GM18519 (cell line): ENCODE results near the gene S100A7A.
"Not testable (repeated sequence)": the region's sequence is repeated elsewhere in the genome, so short reads cannot be mapped to it uniquely, and the experiment has no call there.

Experiments used
- ATAC-seq: cut with Tn5 transposase; IDR thresholded peaks from one replicate; pipeline ENCODE4 v1.9.1; 2021; ENCODE audit warnings: mild to moderate bottlenecking, moderate library complexity; ENCODE audit not compliant: unreplicated experiment, low FRiP score

Gene S100A7A

DNA sequence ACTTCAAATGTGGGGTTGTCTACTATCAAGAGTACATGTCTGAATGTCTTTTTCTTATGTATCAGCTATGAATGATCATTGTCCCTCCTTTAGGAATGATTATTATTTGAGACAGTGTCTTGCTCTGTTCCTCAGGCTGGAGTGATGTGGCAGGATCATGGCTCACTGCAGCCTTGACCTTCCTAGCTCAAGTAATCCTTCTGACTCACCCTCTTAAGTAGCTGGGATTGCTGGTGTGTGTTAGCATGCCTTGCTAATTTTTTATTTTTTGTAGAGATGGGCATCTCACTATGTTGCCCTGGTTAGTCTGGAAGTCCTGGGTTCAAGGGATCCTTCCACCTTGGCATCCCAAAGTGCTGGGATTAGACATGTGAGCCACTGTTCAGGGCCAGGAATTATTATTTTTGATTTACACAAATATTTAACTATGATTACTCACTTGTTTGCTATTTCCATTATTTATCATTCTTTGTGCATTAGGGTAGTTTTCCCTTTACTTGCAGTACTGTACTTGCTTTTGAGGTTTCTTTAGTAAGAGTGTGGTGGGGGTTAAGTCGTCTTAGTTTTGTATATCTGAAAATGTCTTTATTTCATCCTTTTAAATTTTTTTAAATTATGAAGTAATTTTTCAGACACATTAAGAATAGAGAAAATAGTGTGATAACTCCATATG is 31.3 kb downstream of the S100A7A start:
- ATAC-seq = no peak

DNA sequence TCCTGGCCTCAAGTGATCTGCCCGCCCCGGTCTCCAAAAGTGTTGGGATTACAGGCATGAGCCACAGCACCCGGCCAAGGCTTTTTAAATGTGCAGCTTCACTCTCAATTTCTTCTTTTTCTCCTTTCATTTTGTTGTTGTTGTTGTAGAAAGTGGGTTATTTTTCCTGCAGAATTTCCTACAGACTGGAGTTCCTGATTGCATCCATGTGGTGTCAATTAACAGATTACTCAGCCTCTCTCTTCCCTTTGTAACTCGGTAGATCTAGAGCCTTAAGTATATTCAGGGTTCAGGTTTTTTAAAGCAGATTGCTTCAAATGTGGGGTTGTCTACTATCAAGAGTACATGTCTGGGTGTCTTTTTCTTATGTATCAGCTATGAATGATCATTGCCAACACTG is 32.5 kb downstream of the S100A7A start:
- ATAC-seq = not testable (repeated sequence)

DNA sequence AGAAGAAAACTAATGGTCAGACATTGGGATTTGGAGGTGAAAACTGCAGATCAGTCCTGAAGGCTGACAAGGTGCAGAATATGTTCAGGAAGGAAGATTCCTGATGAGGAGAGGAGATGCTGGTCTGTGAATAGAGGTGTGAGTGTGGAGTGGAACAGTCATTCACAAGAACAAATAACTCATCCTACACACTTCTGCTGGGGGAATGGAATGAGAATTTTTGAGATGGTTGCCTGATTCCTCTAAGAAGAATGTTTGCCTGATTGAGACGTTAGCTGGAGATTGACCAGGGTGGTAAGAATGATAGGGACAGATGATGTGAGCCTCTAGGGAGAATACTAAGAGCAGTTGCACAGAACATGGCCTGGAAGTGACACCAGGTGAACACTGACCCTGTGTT is 40.1 kb downstream of the S100A7A start:
- no peak for ATAC-seq

DNA sequence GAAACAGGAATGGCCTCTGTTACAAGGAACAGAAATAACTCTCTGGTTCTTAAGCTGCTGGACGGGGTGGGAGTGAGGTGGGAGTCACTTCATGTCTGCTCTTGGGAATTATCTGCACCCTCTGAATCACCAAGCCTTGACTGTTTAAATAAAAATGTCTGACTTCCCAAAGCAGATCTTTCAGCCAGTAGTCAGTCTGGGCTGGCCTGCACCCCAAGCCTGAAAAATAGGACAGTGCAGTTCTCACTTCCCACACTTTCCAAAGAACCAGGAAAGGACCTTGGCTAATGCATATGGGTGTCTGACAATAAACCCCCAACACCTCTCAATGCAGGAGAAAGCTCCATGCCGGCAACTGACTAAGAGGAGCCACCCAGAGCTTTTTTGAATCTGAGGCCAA is 43.3 kb downstream of the S100A7A start:
- ATAC-seq = no peak

DNA sequence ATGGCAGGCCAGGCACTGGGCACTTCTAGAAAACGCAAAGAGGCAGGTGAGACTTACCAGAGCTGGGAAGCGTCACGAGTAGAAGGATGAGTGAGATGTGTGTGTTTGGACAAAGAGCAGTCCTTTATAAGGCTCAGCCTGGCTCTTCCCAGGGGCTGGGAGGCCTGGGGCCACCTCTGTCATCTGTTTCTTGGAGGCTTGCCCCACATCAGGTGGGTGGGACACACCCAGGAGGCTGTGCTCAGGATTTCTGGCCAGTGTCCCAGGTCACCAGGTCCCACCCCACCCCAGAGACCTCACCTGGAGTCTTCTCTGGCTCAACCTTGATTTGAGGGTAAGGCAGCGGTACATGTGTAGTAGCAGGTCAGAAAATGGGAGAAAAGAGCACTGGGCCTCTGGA is 44.2 kb downstream of the S100A7A start, which contains the start of gene S100A7:
Gene S100A7, minus strand, starts transcription at position 101 of the 400 bp plus-strand sequence. CDS start 1,638 bp downstream, outside the sequence.
- no peak for ATAC-seq

DNA sequence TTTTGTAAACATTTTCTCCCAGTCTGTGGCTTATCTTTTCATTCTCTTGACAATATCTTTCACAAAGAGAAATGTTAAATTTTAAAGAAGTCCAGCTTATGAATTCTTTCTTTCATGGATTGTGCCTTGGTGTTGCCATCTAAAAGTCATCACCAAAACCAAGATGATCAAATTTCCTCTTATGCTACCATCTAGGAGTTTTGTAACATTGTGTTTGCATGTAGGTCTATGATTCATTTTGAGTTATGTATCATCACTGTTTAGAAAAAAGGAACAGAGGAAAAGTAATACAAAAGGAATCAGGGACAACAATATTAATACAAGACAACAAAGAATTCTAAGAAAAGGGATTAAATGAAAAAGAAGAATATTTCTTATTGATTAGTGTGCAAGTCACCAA is 46.4 kb downstream of the S100A7A start:
- not testable (repeated sequence) for ATAC-seq

DNA sequence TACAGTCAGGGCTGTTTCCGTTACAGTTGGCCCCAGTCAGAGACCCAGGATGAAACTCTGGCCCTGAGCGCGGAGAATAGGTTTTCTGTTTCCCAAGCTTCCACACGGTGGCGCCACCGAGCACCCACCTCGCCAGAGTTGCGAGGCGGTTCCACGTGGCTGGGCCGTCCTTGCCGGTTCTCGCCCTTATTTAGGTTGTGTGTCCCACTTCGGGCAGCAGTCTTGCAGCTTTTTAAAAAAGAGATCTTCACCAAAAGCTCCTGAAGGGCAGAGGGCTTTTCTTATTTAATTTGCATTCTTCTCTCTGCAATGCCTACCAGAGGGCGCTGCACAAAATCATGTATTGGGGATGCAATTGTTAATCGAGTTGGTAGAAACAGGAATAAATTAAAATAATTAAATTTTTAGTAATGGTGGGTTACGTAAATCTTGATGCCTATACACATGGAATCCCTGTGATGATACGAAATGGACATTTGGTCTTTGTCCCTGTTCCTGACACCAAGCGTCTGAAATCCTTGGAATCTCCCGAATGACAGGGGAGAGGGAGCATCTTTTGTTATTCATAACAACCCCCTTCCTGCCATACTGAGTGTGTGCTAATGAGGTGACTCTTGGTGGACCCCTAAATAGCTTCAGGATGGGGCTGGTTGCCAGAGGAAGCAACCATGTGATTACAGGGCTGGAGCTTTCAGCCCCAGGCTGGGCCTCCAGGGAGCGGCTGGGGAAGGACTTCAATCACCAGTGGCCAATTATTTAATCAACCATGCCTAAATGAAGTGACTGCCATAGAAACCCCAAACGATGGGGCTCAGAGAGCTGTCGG is 49.7 kb downstream of the S100A7A start:
- ATAC-seq = no peak

DNA sequence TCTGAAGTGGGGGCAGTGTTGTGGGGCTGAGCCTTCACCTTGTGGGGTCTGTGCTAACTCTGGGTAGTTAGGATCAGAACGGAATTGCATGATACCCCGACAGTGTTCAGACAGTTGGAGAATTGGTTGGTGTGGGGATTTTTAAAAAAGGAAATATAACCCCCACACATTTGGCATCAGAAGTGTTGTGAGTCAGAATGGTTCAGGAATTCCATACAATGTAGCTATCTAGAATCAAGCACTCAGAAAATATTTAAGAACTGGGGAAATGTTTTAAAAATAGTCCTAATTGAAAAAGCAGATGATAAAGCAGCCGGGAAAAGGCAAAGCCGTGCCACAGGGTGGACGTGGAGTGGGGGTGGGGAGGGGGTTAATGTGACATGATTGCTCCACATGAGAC is 50.6 kb downstream of the S100A7A start:
- ATAC-seq = no peak

DNA sequence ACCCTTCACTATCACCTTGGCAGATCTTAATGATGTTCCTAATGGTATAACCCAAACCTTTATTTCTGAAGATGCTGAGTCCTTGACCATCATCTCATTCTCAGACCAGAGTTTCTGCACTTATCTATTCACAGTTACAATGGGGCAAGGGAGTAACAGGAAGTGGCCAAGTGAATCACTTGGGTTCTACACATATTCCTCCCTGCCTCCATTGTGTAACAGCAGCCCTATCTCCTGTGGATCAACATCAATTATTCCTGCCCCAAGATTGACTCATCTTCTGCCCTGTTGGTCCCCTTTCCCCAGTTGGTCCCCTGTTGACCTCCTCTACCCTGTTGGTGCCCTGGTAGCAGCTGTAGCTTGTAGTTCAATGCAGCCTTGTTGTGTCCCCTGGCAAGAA is 54.4 kb downstream of the S100A7A start:
- ATAC-seq = no peak
